Prostate gland (tissue), 2 donors: ENCODE data around the gene DLEC1.

Experiments
- POLR2AphosphoS5 ChIP-seq: sonication (generic); formaldehyde crosslinking; IDR thresholded peaks from one replicate; pipeline ENCODE4 v1.6.1; 2017; ENCODE audit warnings: antibody characterized with exemption
- TF ChIP-seq, protein P1 (sequence below), 4 experiments: fragments of 200-600 bp in 2 of 4; fragments of 450-650 bp in 2 of 4; sonication (generic) in 2 of 4; IDR thresholded peaks; 1 replicate in 3 of 4; 2 replicates in 1 of 4; pipeline ENCODE4 v1.5.1; 2016 to 2019; ENCODE audit warnings: antibody characterized with exemption in 4 of 4, mild to moderate bottlenecking in 2 of 4, moderate library complexity in 2 of 4

DNA sequence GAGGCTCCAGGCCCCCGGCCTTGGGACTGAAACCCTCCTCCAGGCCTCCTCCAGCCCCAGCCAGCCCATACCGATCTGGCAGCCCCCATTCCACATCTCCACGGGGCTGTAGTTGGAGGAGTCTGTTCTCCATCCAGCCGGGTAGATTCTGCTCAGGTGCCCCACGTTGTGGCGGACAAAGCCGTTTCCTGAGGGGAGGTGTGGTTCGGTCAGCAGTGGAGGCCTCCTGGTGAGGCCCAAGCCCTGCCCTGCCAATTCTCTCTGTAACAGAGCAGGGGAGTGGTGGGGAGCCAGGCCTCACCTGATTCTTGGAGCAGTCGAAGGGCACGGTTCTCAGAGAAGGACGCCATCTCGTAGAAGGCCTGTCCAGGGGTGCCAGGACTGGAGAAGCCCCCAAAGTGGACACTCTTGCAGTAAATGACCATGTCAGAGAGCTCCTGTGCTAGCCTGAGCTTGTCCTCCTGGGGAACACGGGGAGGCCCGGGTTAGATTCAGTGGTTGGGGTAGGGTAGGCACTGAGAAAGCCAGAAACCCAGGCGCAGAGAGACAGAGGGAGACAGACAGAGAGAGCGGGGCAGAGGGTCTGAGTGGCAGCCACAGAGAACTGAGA is 29.9 kb upstream of the DLEC1 start:
- TF ChIP-seq, protein P1, sequence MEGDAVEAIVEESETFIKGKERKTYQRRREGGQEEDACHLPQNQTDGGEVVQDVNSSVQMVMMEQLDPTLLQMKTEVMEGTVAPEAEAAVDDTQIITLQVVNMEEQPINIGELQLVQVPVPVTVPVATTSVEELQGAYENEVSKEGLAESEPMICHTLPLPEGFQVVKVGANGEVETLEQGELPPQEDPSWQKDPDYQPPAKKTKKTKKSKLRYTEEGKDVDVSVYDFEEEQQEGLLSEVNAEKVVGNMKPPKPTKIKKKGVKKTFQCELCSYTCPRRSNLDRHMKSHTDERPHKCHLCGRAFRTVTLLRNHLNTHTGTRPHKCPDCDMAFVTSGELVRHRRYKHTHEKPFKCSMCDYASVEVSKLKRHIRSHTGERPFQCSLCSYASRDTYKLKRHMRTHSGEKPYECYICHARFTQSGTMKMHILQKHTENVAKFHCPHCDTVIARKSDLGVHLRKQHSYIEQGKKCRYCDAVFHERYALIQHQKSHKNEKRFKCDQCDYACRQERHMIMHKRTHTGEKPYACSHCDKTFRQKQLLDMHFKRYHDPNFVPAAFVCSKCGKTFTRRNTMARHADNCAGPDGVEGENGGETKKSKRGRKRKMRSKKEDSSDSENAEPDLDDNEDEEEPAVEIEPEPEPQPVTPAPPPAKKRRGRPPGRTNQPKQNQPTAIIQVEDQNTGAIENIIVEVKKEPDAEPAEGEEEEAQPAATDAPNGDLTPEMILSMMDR (IDR thresholded peaks at IDR 0.05): no peak
- TF ChIP-seq POLR2AphosphoS5: no peak
